GM13976 (cell line): ENCODE results near the gene GGT1.
"Not testable (repeated sequence)": the region's sequence is repeated elsewhere in the genome, so short reads cannot be mapped to it uniquely, and the experiment has no call there.

Source experiments
- DNase-seq: peaks from one replicate; pipeline ENCODE4 v3.0.0; 2012; ENCODE audit warnings: low spot score
- in situ Hi-C: fragments of 300-500 bp; cut with MboI; formaldehyde crosslinking; loops from one replicate; pipeline ENCODE4 v1.12.0; 2022; ENCODE audit warnings: low sequenced_read_pairs, mixed read lengths, inconsistent platforms; ENCODE audit not compliant: unreplicated experiment

GGT1 gene

GRCh38 chr22:24633231-24634023, 30.4 kb downstream of the GGT1 start:
- DNase-seq, in situ Hi-C loops: not testable (repeated sequence)

DNA sequence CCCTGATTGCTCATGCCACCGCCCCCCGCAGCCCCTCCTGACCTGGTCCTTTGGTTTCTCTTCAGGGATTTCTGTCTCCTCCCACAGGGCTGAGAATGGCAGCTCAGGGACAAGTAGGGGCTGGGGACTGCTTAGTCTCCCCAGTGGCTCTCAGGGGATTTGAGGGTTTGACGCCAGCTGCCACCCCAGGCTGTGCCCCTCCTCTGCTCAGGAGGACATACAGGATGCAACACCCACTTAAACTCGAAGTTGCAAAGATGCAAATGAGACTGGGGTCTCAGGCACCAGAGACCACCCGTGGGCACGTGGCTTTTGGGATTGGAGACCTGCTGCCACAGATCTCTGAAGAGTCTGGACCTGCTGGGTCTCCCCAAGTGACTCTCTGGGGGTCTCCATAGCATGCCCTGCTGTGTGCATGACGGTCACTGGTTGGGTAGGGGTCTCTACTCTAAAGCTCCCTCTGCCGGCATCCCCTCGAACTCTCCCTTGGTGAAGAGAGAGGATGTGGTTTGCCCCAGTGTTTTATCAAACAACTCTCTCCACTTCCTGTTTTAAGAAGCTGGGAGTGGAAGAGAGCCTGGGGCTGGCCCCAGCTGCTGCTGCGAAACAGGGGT, 31.9 kb downstream of the GGT1 start:
- in situ Hi-C loops: not testable (repeated sequence)
- peak; percentile 18 for DNase-seq

- in situ Hi-C loops, DNase-seq: not testable (repeated sequence)
These were observed 33.5 kb downstream of the GGT1 start for GRCh38 chr22:24636513-24636912.

GRCh38 chr22:24642307-24642706, 39.3 kb downstream of the GGT1 start:
- in situ Hi-C loops, DNase-seq: not testable (repeated sequence)

DNA sequence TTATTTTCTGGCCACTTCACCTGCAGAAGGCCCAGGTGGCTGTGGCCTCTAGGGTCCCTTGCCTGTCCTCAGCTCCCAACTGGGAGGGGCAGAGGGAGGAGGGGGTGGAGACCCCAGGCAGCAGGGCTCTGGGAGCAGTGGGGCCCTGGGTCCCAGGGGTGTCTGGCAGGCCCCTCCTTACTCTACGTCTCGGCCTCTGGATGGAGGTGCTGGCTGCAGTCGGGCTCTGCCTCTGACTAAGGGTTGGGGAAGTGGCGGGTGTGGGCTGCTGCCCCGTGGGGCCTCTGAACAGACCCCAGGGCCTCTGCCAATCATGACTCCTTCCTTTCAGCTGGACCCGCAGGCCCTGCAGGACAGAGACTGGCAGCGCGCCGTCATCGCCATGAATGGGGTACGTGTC, 41.4 kb downstream of the GGT1 start:
- in situ Hi-C loops: not testable (repeated sequence)
- peak; percentile 4 for DNase-seq

DNA sequence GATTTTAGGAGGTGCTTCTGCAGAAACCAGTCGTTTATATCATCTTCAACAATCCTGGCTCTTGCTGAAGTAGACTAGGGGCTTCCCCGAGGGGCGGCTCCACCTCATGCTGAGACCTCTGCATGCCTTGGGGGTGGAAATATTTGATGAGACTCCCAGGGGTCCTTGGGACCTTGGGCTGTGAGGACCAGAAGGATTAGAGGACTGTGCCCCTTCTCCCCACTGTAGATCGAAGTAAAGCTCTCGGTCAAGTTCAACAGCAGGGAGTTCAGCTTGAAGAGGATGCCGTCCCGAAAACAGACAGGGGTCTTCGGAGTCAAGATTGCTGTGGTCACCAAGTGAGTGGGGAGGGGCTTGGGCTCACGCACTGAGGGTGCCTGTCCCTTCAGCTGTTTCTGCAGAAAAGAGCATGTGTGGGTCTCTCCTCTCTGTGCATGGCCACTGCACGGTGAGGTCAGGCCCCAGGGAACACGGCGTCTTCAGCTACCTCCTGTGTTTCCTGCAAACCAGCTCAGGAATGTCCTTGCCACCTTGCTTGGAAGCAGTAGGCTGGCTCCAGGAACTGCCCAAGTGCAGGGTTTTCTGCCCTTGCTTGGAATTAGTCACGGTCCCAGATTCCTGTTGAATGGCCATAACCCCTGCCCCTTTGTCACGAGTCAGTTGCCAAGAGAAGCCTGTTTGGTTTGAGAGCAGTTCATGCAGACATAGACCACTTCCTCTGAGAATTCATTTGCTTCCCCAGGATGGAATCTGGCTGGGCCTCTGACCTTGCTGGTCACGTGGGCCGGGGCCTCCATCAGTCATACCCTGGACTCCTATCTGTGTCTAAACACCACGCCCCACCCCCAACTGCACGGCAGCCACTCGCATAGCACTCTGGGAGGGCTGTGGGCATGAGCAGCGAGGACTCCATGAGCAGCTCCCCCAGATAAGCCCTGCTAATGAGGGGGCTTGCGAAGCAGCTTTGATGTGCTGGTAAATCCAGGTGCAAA, 42.7 kb downstream of the GGT1 start:
- DNase-seq, in situ Hi-C loops: not testable (repeated sequence)

DNA sequence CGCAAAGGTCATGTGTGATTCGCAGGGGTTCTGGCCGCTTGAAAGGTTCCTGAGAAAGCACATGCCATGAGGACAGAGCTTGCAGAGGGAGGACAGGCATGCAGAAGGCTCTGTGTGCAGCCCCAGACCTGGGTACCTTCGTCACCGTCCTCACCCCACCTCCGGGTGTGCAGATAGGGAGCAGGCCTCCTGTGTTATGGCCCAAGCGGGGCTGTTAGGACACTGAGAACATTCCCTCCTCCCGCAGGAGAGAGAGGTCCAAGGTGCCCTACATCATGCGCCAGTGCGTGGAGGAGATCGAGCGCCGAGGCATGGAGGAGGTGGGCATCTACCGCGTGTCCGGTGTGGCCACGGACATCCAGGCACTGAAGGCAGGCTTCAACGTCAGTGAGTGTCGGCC, 43.8 kb downstream of the GGT1 start:
- in situ Hi-C loops: not testable (repeated sequence)

GRCh38 chr22:24649371-24649770, 46.4 kb downstream of the GGT1 start:
- in situ Hi-C loops: not testable (repeated sequence)

More for the DNA sequence above, 43.8 kb downstream of the GGT1 start:
- not testable (repeated sequence) for DNase-seq

DNA sequence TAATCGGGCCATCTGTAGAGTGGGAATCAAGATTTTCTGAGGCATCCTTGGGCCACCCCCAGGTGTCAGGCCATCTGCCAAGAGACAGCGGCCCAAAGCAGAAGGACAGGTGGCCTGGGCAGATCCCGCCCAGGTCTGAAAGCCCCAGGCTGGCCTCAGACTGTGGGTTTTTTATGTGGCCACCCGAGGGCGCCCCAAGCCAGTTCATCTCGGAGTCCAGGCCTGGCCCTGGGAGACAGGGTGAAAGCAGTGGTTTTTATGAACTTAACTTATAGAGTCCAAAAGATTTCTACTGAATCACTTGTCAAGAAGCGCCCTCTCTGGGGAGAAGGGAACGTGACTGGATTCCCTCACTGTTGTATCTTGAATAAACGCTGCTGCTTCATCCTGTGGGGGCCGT, 47.9 kb downstream of the GGT1 start:
- DNase-seq, in situ Hi-C loops: not testable (repeated sequence)

More at GRCh38 chr22:24649371-24649770, 46.4 kb downstream of the GGT1 start:
- not testable (repeated sequence) for DNase-seq

GRCh38 chr22:24665395-24665794, 62.4 kb downstream of the GGT1 start:
- in situ Hi-C loops, DNase-seq: not testable (repeated sequence)

DNA sequence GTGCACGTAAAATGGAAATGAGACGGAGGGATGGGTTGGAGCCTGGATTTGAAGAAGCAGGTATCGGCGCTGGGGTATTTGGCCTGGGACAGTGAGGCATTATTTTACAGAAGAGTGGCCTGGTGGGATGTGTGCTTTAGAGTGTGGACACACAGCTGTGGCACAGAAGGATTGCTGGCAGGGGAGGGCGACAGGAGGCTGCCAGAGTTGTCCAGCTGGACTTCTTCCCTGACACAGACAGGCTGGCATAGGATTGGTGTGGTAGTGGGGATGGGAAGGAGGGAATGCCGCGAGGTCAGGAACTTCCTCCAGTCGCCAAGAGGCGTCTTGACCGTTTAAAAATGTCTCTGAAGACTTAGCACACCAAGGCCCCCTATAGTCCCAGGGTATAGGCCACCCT, 64.9 kb downstream of the GGT1 start:
- in situ Hi-C loops, DNase-seq: not testable (repeated sequence)

DNA sequence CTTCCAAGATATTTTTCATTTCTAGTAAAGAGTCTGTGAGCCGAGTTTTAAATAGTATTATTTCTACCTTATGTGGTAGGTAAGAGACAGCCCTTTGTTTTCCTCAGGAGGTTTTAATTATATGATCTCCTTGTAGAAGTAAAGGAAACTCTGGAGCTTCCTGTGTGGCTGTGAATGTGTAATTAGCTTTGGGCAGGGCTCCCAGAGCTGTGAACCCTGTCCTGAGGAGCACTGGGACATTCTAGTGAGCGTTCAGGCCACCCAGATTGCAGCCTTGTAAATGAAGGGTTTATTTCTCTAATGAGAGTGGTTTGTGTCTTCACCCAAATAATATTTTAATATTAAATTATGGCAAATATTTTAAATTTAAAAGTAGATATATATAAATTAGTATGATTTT, 69.5 kb downstream of the GGT1 start:
- in situ Hi-C loops: not testable (repeated sequence)

More for the DNA sequence above, 69.5 kb downstream of the GGT1 start:
- not testable (repeated sequence) for DNase-seq
